GM12874 (cell line): ENCODE measurements around the gene FOXB1.

Source experiments
- TF ChIP-seq, protein P1 (sequence below): IDR thresholded peaks from 2 replicates; pipeline ENCODE4 v1.5.1; 2011; ENCODE audit warnings: low read depth, mild to moderate bottlenecking, control low read depth, low read length, moderate library complexity; ENCODE audit not compliant: insufficient read depth

The FOXB1 gene

DNA sequence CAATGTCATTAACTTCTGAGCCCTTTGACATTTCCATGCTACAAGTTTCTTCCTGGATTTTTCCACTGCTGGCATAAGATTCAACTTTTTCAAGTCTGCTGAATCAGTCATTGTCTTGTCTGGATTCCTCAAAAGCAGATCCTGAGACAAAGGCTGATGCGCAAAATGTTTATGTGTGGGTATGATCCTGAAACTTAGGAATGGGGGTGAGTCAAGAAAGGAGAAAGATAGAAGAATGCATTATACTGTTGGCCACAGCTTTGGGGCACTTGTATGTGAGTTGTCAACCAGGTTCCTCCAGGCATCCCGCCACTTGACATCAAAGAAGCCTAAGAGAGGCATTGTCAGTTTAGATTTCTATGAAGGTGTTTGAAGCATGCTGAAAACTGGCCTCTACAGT is 50.4 kb downstream of the FOXB1 start:
- TF ChIP-seq, protein P1, sequence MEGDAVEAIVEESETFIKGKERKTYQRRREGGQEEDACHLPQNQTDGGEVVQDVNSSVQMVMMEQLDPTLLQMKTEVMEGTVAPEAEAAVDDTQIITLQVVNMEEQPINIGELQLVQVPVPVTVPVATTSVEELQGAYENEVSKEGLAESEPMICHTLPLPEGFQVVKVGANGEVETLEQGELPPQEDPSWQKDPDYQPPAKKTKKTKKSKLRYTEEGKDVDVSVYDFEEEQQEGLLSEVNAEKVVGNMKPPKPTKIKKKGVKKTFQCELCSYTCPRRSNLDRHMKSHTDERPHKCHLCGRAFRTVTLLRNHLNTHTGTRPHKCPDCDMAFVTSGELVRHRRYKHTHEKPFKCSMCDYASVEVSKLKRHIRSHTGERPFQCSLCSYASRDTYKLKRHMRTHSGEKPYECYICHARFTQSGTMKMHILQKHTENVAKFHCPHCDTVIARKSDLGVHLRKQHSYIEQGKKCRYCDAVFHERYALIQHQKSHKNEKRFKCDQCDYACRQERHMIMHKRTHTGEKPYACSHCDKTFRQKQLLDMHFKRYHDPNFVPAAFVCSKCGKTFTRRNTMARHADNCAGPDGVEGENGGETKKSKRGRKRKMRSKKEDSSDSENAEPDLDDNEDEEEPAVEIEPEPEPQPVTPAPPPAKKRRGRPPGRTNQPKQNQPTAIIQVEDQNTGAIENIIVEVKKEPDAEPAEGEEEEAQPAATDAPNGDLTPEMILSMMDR, result no peak
